Measurements from ENCODE around the gene SMAD5.

The SMAD5 gene

GRCh38 chr5:136157514-136157913, 24.9 kb downstream of the SMAD5 start:
- DNase-seq, result no peak

DNA sequence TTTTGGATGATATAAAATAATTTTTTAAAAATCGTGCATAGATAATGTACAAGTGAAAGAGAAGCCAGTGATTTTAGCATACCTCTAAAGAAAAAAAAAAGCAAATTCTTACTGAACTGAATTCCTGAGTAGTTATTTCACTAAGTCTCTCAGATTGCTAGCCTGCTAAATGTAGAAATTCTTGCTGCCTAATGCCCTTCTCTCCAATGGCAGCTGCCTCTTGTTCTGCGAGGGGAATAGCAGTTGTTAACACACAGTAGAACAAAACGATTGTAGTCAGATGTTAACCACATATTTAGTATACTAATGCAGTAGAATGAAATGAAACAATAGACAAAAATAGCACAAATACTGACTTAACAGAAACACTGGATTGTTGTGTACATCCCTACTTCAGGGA, 26.8 kb downstream of the SMAD5 start:
- no peak for DNase-seq

DNA sequence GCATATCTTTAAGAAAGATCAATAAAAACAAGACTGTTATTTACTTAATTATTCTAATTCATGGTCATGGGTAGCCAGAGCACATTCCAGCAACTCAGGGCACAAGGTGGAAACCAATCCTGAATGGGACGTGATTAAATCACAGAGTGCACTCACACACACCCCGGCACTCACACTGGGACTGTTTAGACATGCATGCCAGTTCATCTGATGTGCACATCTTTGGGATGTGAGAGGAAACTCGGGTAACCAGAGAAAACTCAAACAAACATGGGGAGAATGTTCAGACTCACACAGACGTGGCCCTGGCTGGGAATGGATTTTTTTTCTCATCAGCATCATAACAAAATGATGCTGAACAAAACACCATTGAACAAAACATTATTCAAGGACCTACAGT, 29.4 kb downstream of the SMAD5 start:
- DNase-seq, result no peak

DNA sequence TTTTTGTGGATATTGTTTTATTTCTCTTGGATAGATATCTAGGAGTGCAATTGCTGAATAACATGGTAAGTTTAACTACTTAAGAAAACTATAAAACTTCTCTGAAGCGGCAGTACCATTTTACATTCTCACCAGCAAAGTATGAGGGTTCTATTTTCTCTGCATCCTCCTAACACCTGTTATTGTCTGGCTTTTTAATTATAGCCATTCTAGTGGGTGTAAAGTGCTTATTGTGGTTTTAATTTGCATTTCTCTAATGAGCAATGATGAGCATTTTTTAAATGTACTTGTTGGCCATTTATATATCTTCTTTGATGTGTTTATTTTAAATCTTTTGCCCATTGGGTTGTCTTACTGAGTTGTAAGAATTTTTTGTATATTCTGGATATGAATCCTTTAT, 31.6 kb downstream of the SMAD5 start:
- DNase-seq, result no peak

GRCh38 chr5:136166909-136167308, 34.3 kb downstream of the SMAD5 start:
- no peak for DNase-seq

DNA sequence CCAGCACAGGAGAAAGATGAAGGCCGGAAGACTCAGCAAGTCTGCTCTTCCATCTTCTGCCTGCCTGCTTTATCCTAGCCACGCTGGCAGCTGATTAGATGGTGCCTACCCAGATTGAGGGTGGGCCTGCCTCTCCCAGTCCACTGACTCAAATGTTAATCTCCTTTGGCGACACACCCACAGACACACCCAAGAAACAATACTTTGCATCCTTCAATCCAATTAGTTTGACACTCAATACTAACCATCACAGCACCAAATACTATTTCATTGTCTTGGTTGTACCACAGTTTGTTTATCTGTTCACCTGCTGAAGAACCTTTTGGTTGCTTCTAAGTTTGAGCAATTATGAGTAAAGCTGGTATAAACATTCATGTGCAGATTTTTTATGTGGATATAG, 36.6 kb downstream of the SMAD5 start:
- DNase-seq, result no peak

DNA sequence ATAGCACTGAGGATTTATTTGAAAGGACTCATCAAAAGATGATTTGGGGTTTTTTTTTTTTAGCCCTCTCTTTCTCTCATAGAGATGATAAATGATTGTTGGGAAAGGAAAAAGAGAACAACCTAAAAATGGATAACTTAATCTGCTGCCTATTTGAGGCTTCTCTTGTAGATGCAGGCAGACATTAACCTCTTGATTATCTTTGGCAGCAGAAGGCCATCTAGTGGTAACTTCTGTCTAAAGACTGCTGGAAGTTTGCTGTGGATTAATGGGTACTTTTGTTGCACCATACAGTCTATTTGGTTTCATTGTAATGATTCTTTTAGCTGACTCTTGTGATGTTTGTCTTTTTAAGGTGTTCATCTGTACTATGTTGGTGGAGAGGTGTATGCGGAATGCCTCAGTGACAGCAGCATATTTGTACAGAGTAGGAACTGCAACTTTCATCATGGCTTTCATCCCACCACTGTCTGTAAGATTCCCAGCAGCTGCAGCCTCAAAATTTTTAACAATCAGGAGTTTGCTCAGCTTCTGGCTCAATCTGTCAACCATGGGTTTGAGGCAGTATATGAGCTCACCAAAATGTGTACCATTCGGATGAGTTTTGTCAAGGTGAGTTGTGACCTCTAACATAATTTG, 41.5 kb downstream of the SMAD5 start:
- DNase-seq, result no peak

DNA sequence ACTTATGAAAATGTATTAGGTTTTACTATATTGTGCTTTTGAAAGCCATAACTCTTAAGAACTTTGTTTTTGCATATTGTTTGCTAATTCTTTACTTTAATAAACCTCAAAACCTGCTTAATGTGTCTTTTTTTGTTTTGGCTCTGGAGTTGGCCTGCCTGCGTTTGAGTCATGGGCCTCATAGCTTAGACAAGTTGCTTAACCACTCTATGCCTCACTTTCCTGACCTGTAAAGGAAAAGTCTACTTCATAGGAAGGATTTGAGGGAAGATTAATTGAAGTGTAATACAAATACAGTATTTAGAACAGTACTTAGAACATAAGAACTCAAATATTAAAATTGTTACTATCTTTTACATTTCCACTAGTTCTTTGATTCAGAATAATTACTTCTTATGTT, 50.0 kb downstream of the SMAD5 start:
- DNase-seq, result no peak

- DNase-seq, result no peak
Observed at GRCh38 chr5:136185974-136186665, 53.5 kb downstream of the SMAD5 start.

DNA sequence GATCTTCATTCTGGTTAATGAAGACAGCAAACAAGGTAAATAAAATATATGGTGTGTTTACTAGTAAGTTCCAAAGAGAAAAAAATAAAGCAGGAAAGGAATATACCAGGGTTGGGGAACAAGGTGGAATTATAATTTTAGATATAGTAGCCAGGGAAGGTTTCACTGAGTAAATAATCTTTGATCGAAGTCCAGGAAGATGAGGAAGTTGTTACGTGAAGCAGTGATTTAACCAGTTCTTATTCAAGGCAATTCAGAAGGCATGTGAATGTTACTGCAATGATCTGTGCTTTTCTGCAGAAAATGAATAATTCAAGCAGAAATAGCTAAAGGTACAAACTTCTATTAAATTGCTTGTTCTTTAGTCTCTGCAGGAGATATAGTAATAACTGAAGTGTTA, 54.2 kb downstream of the SMAD5 start:
- DNase-seq, result no peak

DNA sequence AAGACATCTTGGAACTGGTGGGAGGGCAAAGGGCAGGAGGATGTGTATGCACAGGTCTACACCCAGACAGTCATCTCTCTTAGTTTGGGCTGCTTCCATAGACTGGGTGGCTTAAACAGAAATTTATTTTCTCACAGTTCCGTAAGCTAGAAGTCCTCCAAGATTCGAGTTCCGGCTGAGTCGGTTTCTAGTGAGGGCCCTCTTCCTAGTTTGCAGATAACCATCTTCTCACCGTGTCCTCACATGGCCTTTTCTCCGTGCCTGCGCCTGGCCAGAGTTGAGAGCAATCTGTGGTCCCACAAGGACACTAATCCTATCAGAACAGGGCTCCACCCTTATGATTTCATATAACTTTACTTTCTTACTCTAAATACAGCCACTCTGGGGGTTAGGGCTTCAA, 56.2 kb downstream of the SMAD5 start:
- DNase-seq, result no peak

DNA sequence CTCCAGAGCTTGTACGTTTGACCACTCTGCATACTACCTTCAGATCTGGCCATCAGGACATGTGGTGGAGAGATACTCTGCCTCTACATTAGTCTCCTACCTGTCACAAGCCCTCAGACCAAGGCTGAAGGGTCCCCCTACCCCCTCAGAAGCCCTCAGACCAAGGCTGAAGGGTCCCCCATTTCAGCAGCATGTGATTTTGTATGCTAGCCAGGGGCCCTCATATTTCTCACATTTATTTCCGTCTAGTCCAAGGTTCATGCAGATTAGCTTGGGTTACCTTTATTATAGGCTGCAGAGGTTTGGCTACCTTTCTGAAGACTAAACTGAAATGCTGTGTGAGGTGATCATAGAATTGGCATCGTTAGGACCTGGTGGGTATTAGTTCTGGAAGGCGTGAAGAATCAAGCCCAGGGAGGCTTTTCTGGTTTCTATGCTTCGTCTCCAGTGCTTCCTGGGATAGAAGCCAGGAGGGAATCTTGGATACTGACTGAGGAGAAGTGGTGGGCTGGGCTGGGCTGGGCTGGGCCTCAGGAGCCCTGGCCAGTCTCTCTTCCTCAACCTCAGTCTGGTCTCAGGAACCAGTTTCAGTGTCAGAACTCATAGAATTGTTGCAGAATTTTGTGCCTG, 57.6 kb downstream of the SMAD5 start:
- DNase-seq, result no peak

- no peak for DNase-seq
Observed at GRCh38 chr5:136190904-136191303, 58.3 kb downstream of the SMAD5 start.

DNA sequence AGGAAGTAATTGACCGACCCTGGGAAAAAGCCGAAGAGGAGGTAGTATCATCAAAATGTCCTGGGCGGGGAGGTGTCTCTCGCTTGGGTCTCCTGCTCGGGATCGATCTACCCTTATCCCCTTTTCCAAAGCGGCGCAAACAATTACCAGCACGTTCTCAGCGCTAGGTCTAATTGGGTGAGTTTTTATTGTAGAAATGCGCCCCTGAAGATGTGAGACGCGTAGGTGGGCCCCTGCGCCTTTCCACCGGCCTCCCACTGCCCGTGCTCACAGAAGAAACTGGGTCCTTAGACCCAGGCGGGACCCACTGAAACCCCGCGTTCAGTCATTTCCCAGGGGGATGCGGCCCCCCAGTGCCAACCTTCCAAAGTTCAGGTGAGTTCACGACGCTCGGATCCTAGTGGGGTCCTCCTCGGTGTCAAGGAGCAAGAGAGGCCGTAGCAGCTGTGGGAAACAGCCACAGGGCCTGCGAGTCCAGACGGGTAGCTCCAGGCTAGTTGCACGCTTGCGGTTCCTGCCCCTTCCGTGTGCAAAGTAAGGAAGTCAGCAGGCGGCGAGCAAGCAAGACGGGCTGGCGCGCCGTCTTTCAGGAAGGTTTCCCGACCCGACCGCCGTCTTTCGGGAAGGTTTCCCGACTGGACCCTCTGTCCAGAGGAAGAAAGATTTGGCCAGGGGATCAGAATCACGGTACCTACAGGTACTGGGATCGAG, 58.8 kb downstream of the SMAD5 start:
- DNase-seq, result no peak

DNA sequence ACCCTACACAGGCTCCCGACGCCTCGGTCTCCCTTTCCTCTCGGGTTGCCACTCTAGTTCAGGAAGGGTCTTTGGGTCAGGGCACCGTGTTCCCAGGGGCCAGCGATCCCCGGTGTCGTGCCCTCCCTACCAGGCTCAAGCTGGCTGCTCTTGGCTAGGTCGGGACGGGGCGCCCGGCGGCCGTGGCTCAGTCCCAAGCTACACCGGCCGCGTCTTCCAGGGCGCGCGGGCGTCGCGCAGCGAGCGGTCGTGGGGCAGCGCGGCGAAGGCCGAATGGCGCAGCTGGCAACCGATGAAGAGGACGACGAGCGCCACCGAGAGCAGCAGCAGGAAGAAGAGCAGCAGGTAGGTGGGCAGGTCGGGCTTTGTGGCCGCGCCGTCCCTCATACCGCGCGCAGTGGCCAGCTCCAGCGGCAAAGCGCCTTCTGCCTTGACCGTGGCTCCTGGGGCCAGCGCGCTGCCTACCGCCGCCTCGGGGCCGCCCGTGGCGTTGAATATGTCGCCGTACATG, 59.4 kb downstream of the SMAD5 start:
- DNase-seq, result no peak

DNA sequence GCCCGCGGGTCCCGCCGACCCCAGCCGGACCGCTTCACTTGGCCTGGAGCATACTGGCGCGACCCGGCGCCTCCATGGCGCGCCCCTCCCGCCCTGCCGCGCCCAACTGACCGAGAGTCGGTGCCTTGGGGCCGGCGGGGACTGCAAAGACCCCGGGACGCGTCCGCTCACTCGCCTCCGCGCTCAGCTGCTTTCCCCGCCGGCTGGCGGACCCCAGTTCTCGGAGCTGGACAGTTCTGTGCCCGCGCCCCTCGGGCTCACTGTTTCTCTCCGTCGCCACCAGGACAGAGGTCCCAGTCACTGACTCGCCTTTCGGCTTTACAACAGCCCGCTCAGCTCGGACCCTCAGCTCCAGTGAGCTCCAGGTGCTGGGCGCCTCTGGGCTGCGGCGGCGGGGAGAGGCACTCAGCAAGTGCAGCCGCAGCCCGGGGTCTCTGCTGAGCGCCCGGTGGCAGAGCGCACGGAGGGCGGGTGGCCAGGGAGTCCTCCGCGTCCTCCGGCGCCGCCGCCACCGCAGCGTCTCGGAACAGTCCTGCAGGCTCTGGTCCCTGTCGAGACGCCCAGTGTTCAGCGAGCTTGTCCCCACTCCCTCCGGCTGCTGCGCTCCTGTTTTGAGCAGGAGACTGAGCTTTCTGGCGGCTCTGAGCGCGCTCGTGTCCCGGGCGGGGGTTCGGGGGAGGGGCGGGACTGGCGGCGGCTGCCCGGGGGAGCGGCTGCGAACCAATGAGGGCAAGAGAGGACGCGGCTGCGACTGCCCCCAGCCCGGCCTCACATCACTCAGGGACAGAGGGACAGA, 60.1 kb downstream of the SMAD5 start, which contains the start of gene SMIM32:
SMIM32 (minus strand) TSS at position 637 of the 796 bp plus-strand sequence. CDS start 638 bp downstream, outside the sequence.
- no peak for DNase-seq

GRCh38 chr5:136193322-136193935, 60.8 kb downstream of the SMAD5 start:
- no peak for DNase-seq

DNA sequence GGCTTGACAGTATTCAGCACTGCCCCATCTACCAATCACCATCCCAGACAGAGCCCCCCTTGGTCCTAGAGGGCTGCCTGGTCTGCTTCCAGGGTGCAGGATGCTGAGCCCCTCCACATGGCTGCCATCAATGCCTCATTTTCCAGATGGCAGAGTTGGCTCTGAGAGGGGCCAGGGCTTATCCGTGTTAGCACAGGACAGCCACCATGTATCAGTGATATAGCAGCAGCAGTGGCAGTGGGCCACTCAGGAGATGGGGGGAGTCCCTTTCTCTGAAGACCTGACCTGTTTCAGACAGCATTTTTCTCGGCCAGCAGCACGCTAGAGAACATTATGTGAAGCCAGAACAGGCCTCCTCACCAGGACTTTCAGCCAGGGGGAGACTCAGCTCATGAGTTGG, 61.9 kb downstream of the SMAD5 start:
- DNase-seq, result no peak

DNA sequence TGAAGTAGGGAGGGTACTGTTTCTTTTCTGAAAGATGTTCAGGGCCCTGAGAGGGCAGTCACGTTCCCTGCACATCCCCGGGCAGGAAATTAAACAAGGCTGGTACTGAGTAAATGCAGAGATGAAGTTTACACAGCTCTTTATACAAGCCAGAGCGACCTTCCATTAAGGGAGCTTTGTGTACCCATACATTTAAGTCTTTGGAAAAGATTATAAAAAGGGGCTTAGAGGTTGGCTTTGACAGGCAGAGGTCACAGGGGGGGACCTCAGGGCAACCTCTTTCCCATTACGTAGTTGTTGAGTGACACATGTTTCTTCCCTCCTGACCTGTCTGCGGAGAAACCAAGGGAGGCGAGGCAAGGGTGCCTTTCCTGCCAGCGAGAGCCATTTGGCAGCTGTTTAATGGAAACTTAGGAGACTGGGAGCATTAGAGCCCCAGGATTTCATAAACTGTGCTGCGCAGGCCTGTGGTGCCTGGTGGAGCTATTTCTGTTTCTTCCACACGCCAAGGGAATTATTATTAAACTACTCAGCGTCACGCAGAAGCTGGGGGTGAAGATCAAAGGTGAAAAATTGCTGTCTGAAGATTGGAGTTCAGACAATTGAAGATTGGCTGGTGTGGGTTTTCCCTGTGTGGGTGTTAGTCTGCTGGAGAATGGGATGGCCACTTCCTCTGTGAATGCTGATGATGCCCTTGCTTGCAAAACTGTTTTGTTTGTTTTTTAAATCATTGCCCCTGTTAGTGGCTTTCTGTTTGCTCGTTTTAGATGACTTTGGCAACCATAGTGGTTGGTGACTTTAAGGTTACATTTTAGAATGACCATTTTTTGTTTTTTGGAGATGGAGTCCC, 63.6 kb downstream of the SMAD5 start:
- DNase-seq, result no peak

- DNase-seq, result no peak
Observed at GRCh38 chr5:136197462-136198142, 65.0 kb downstream of the SMAD5 start.

Measured in T-helper 9 cell (primary cell).